ENCODE data around the gene USHBP1. TPM values are rescaled to one million over a fixed set of nuclear protein-coding genes. Genes with fewer than 3 reads are reported as not detected.

Gene USHBP1
- total and polyA plus RNA-seq, 2 donors (not counting 1 experiment from before 2014, with no cell fraction given) = not detected

DNA sequence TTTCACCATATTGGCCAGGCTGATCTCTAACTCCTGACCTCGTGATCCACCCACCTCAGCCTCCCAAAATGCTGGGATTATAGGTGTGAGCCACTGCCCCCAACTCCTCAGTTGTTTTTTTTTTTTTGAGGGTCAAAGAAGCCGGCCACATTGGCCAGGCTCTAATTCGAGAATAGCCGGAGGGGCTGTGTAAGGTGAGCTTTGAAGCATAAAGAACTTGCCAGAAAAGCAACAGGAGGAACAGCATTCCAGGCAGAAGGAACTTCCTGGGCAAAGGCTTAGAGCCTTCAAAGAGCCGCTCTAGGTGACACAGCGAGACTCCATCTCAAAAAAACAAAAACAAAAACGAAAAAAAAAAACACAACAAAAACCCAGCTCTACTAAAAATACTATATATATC is 1.5 kb upstream of the USHBP1 start:
- Histone ChIP-seq H4K20me1 (ENCODE audit: control insufficient read depth, extremely low read depth, insufficient read depth, low read length) (no peaks in the 10 kb centered on the region), H2AFZ (ENCODE audit: low read length) (no peak overlapping the region), H3K27ac (ENCODE audit: insufficient read depth, low read length) (no peak overlapping the region), H3K9me3 (ENCODE audit: control insufficient read depth, insufficient read depth, low read depth, low read length) (no peaks in the 10 kb centered on the region), H3K36me3 (ENCODE audit: control insufficient read depth, insufficient read depth, low read length) (peaks cover 6% of the 10 kb centered on the region), H3K4me1 (ENCODE audit: control insufficient read depth, extremely low read depth, insufficient read depth, low read length) (no peaks in the 10 kb centered on the region), H3K4me2 (ENCODE audit: extremely low read depth, insufficient read depth, low read length) (no peak overlapping the region), H3K79me2 (ENCODE audit: control insufficient read depth, insufficient read depth, low read length) (peaks cover 5% of the 10 kb centered on the region), H3K9ac (ENCODE audit: insufficient read depth, low read length) (no peak overlapping the region), H3K27me3 (ENCODE audit: control insufficient read depth, insufficient read depth, low read length) (no peaks in the 10 kb centered on the region), H3K4me3 (replicated peaks in 1 of 4; ENCODE audit: control extremely low read depth in 1 of 4, insufficient read depth in 1 of 4, low read depth in 3 of 4, low read length in 4 of 4) (no peak overlapping the region)
- TF ChIP-seq, protein P1, sequence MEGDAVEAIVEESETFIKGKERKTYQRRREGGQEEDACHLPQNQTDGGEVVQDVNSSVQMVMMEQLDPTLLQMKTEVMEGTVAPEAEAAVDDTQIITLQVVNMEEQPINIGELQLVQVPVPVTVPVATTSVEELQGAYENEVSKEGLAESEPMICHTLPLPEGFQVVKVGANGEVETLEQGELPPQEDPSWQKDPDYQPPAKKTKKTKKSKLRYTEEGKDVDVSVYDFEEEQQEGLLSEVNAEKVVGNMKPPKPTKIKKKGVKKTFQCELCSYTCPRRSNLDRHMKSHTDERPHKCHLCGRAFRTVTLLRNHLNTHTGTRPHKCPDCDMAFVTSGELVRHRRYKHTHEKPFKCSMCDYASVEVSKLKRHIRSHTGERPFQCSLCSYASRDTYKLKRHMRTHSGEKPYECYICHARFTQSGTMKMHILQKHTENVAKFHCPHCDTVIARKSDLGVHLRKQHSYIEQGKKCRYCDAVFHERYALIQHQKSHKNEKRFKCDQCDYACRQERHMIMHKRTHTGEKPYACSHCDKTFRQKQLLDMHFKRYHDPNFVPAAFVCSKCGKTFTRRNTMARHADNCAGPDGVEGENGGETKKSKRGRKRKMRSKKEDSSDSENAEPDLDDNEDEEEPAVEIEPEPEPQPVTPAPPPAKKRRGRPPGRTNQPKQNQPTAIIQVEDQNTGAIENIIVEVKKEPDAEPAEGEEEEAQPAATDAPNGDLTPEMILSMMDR (conservative IDR thresholded peaks at IDR 0.05 in 1 of 2, IDR thresholded peaks at IDR 0.05 in 1 of 2; ENCODE audit: low read depth in 1 of 2, low read length in 2 of 2) = no peak
- no peak for TF ChIP-seq EZH2 (IDR thresholded peaks at IDR 0.05; ENCODE audit: low read length, missing control alignments)
- no peak for DNase-seq (ENCODE audit: low read depth in 2 of 2)

DNA sequence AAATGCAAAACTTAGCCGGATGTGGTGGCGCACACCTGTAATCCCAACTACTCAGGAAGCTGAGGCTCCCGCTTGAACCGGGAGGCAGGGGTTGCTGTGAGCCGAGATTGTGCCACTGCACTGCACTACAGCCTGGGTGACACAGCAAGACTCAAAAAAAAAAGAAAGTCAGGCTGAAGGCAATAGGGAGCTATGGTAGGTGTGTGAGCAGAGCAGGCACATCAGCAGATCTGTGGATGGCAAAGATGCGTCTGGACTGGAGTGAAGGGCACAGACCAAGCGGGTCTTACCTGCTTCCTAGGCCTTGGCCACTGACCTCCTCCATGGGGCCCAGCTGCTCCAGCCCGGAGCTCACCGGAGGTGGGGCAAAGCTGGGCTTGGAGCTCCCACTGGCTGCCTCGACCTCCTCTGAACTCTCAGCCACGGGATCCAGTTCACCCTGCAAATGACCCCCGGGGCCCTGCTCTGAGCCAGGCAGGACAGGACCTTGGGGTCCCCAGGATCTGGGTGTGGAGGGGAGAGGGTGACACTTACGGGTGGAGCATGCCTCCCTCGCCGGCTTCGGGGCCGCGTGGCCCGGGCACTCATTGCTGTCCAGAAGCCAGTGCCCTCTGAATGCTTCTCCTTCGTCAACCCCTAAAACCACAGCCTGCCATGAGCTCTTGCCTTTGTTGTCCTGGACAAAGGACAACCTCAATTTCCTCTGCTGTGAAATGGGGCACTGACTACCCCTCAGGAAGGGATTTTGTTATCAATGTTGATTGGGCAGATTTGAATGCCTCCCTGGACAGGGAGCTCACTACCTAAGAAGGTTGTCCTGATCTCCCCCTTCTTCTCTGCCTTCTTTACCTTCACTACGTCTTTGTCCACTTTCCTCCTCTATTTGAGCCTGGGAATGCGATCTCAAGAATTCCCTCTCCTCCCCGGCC is 569 bp downstream of the USHBP1 start:
- no peaks in the 10 kb centered on the region for H4K20me1 ChIP-seq (ENCODE audit: control insufficient read depth, extremely low read depth, insufficient read depth, low read length)
- DNase-seq (ENCODE audit: low read depth in 2 of 2) = no peak
- no peaks in the 10 kb centered on the region for H3K4me1 ChIP-seq (ENCODE audit: control insufficient read depth, extremely low read depth, insufficient read depth, low read length)
- H3K9me3 ChIP-seq (ENCODE audit: control insufficient read depth, insufficient read depth, low read depth, low read length) = no peaks in the 10 kb centered on the region
- H3K27me3 ChIP-seq (ENCODE audit: control insufficient read depth, insufficient read depth, low read length) = no peaks in the 10 kb centered on the region
- H3K4me3 ChIP-seq (replicated peaks in 1 of 4; ENCODE audit: control extremely low read depth in 1 of 4, insufficient read depth in 1 of 4, low read depth in 3 of 4, low read length in 4 of 4) = no peak overlapping the region
- peaks cover 3% of the 10 kb centered on the region for H3K36me3 ChIP-seq (ENCODE audit: control insufficient read depth, insufficient read depth, low read length)
- no peak overlapping the region for H2AFZ ChIP-seq (ENCODE audit: low read length)
- TF ChIP-seq, protein P1 (conservative IDR thresholded peaks at IDR 0.05 in 1 of 2, IDR thresholded peaks at IDR 0.05 in 1 of 2; ENCODE audit: low read depth in 1 of 2, low read length in 2 of 2) = no peak
- no peak for TF ChIP-seq EZH2 (IDR thresholded peaks at IDR 0.05; ENCODE audit: low read length, missing control alignments)
- peaks cover 5% of the 10 kb centered on the region for H3K79me2 ChIP-seq (ENCODE audit: control insufficient read depth, insufficient read depth, low read length)
- no peak overlapping the region for H3K9ac ChIP-seq (ENCODE audit: insufficient read depth, low read length)
- no peak overlapping the region for H3K27ac ChIP-seq (ENCODE audit: insufficient read depth, low read length)
- no peak overlapping the region for H3K4me2 ChIP-seq (ENCODE audit: extremely low read depth, insufficient read depth, low read length)

DNA sequence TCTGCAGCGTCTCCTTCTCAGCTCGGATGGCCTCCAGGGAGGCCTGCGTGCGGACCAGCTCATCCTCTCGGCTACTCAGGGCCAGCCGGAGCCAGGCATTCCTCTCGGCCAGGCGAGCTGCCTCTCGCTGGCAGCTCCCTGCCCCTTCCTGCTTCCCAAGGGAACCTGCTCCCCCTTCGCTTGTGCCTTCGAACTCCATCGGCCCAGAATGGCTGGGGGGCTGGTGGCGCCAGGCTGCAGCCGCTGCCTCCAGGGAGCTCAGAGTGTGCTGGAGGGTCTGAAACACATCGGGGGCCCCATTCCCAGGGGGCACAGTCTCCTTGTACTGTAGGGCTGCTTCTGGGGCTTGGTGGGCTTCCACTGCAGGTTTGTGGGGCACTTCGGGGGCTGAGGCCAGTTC is 2.0 kb downstream of the USHBP1 start:
- TF ChIP-seq, protein P1 (conservative IDR thresholded peaks at IDR 0.05 in 1 of 2, IDR thresholded peaks at IDR 0.05 in 1 of 2; ENCODE audit: low read depth in 1 of 2, low read length in 2 of 2) = no peak
- no peak for TF ChIP-seq EZH2 (IDR thresholded peaks at IDR 0.05; ENCODE audit: low read length, missing control alignments)

More for the DNA sequence above, 2.0 kb downstream of the USHBP1 start:
- Histone ChIP-seq H3K9me3 (ENCODE audit: control insufficient read depth, insufficient read depth, low read depth, low read length) (no peaks in the 10 kb centered on the region), H3K4me2 (ENCODE audit: extremely low read depth, insufficient read depth, low read length) (no peak overlapping the region), H3K27ac (ENCODE audit: insufficient read depth, low read length) (no peak overlapping the region), H3K79me2 (ENCODE audit: control insufficient read depth, insufficient read depth, low read length) (no peaks in the 10 kb centered on the region), H3K4me3 (replicated peaks in 1 of 4; ENCODE audit: control extremely low read depth in 1 of 4, insufficient read depth in 1 of 4, low read depth in 3 of 4, low read length in 4 of 4) (no peak overlapping the region), H3K4me1 (ENCODE audit: control insufficient read depth, extremely low read depth, insufficient read depth, low read length) (no peaks in the 10 kb centered on the region), H3K27me3 (ENCODE audit: control insufficient read depth, insufficient read depth, low read length) (no peaks in the 10 kb centered on the region), H2AFZ (ENCODE audit: low read length) (no peak overlapping the region), H4K20me1 (ENCODE audit: control insufficient read depth, extremely low read depth, insufficient read depth, low read length) (no peaks in the 10 kb centered on the region), H3K9ac (ENCODE audit: insufficient read depth, low read length) (no peak overlapping the region), H3K36me3 (ENCODE audit: control insufficient read depth, insufficient read depth, low read length) (no peaks in the 10 kb centered on the region)
- DNase-seq (ENCODE audit: low read depth in 2 of 2) = no peak

Data from fibroblast of lung (primary cell).